Endothelial cell of umbilical vein (primary cell): Measurements from ENCODE around the gene SNRPA. TPM values are rescaled to one million over a fixed set of nuclear protein-coding genes. Genes with fewer than 3 reads are reported as not detected.

Experiments used
- BruUV-seq: library from RNA; stranded (reverse); fragments of 400-500 nt; replicated peaks from 2 replicates; lab custom pipeline; 2021; lab: Mats Ljungman, UMichigan
- CTCF ChIA-PET: fragments of 300-600, 350-600 bp; sonication (Branson Sonifier 250); formaldehyde crosslinking; loops from one replicate; lab custom pipeline; 2021; ENCODE audit warnings: antibody characterized with exemption, inconsistent platforms; lab: Charles Lee
- POLR2A ChIA-PET: fragments of 300-600, 350-600 bp; sonication (Branson Sonifier 250); formaldehyde crosslinking; loops from one replicate; lab custom pipeline; 2021; ENCODE audit warnings: antibody characterized with exemption, inconsistent platforms; lab: Charles Lee
- DNase-seq: peaks from one replicate; pipeline ENCODE4 v3.0.0-alpha.2; 2011; ENCODE audit warnings: low read depth, low spot score
- FAIRE-seq: peaks from 2 replicates; lab custom pipeline; 2011; peaks lifted over from hg19 to GRCh38; lab: Jason Lieb, UNC
- H2AFZ ChIP-seq: 2 replicates; pipeline ENCODE4 v1.6.0; 2012; ENCODE audit warnings: low read depth, low read length, control low read depth, inconsistent platforms
- H3K27ac ChIP-seq: 2 replicates; pipeline ENCODE4 v1.5.1; 2011; ENCODE audit warnings: low read depth, mild to moderate bottlenecking, control low read depth, low read length, moderate library complexity; ENCODE audit not compliant: insufficient read depth
- H3K27me3 ChIP-seq, 2 experiments: 2 replicates each; pipeline versions ENCODE4 v1.6.0 to v1.6.1; 2011; ENCODE audit warnings: low read length in 2 of 2, mixed read lengths in 1 of 2; ENCODE audit not compliant: control insufficient read depth in 2 of 2, insufficient read depth in 2 of 2
- H3K36me3 ChIP-seq, 2 experiments: 2 replicates in 1 of 2; 3 replicates in 1 of 2; pipeline ENCODE4 v1.5.1; 2011; ENCODE audit warnings: low read length in 2 of 2, mild to moderate bottlenecking in 1 of 2, moderate library complexity in 1 of 2; ENCODE audit not compliant: control insufficient read depth in 2 of 2, insufficient read depth in 2 of 2; ENCODE audit errors: extremely low read depth in 1 of 2
- H3K4me1 ChIP-seq: 3 replicates; pipeline ENCODE4 v1.5.1; 2011; ENCODE audit warnings: mild to moderate bottlenecking, low read length; ENCODE audit not compliant: control insufficient read depth, insufficient read depth; ENCODE audit errors: extremely low read depth
- H3K4me2 ChIP-seq: 2 replicates; pipeline ENCODE4 v1.6.1; 2011; ENCODE audit warnings: low read length, control low read depth, mixed read lengths; ENCODE audit not compliant: insufficient read depth
- H3K4me3 ChIP-seq, 3 experiments: fragments of 200-600 bp in 1 of 3; sonication (generic), shearing (Covaris generic) in 1 of 3; replicated peaks in 1 of 3; 2 replicates each; pipeline ENCODE4 v1.5.1; 2011 to 2016; ENCODE audit warnings: control low read depth in 3 of 3, low read length in 3 of 3, mild to moderate bottlenecking in 2 of 3, inconsistent platforms in 1 of 3, low read depth in 1 of 3, moderate library complexity in 1 of 3; ENCODE audit not compliant: insufficient read depth in 1 of 3
- H3K79me2 ChIP-seq: 2 replicates; pipeline ENCODE4 v1.6.0; 2012; ENCODE audit warnings: low read length, inconsistent platforms; ENCODE audit not compliant: control insufficient read depth, insufficient read depth
- H3K9ac ChIP-seq: replicated peaks from 2 replicates; pipeline ENCODE3; 2011; ENCODE audit warnings: low read length, control low read depth; ENCODE audit not compliant: insufficient read depth; ENCODE audit errors: extremely low read depth
- H3K9me1 ChIP-seq: replicated peaks from 3 replicates; pipeline ENCODE4 v1.6.0; 2011; ENCODE audit warnings: mild to moderate bottlenecking, low read length; ENCODE audit not compliant: control insufficient read depth, insufficient read depth; ENCODE audit errors: extremely low read depth
- H3K9me3 ChIP-seq: replicated peaks from 2 replicates; pipeline ENCODE4 v1.5.1; 2012; ENCODE audit warnings: low read length, inconsistent platforms; ENCODE audit not compliant: control insufficient read depth, insufficient read depth
- H4K20me1 ChIP-seq: replicated peaks from 2 replicates; pipeline ENCODE3; 2011; ENCODE audit warnings: mild to moderate bottlenecking, low read length; ENCODE audit not compliant: control insufficient read depth, insufficient read depth; ENCODE audit errors: extremely low read depth
- EZH2 ChIP-seq: IDR thresholded peaks from 2 replicates; pipeline ENCODE4 v1.6.1; 2012; ENCODE audit warnings: borderline replicate concordance, low read depth, mild to moderate bottlenecking, moderate library complexity, low read length, inconsistent platforms; ENCODE audit not compliant: severe bottlenecking
- FOS ChIP-seq: IDR thresholded peaks from 2 replicates; pipeline ENCODE4 v1.6.1; 2011; ENCODE audit warnings: mild to moderate bottlenecking, low read length, moderate library complexity, borderline replicate concordance; ENCODE audit not compliant: insufficient read depth
- GATA2 ChIP-seq: IDR thresholded peaks from 2 replicates; pipeline ENCODE4 v1.7.0; 2011; ENCODE audit warnings: low read depth, mild to moderate bottlenecking, moderate library complexity, mixed read lengths, low read length; ENCODE audit not compliant: insufficient read length, insufficient read depth
- JUN ChIP-seq: IDR thresholded peaks from 2 replicates; pipeline ENCODE4 v1.6.1; 2011; ENCODE audit warnings: borderline replicate concordance, low read depth; ENCODE audit not compliant: insufficient read length, insufficient read depth
- MAX ChIP-seq: IDR thresholded peaks from 2 replicates; pipeline ENCODE4 v1.6.1; 2011; ENCODE audit not compliant: insufficient read depth, insufficient read length
- MYC ChIP-seq: IDR thresholded peaks from one replicate; pipeline ENCODE4 v1.6.1; 2011; ENCODE audit warnings: mild to moderate bottlenecking, low read depth, low read length
- POLR2A ChIP-seq: IDR thresholded peaks from 2 replicates; pipeline ENCODE4 v1.6.1; 2012; ENCODE audit warnings: low read depth, mild to moderate bottlenecking, control low read depth, low read length
- POLR2AphosphoS5 ChIP-seq: IDR thresholded peaks from 2 replicates; pipeline ENCODE4 v1.6.1; 2012; ENCODE audit warnings: low read depth, mild to moderate bottlenecking, control low read depth, low read length, moderate library complexity; ENCODE audit not compliant: insufficient read depth
- dilution Hi-C: fragments of 300-500 bp; cut with MboI; formaldehyde crosslinking; loops from one replicate; pipeline ENCODE4 v1.15.0; 2019; ENCODE audit warnings: low sequenced_read_pairs; ENCODE audit not compliant: extremely low pct_ligation_motif_present
- intact Hi-C: fragments of 100-400 bp; cut with micrococcal nuclease; formaldehyde crosslinking; loops from one replicate; pipeline ENCODE4 v1.10.0; 2022
- polyA plus RNA-seq, 4 experiments: library from polyadenylated mRNA; depleted of rRNA in 3 of 4; stranded (reverse) in 3 of 4; unstranded in 1 of 4; fragments of >200 nt; gene quantifications; 2 replicates each; pipeline versions ENCODE4 v1.2.1 to v1.2.3, GENCODE V29; 2011 to 2012; ENCODE audit warnings: missing spikeins in 1 of 4
- total RNA-seq: library from RNA; stranded (reverse); gene quantifications from 2 replicates; pipeline ENCODE4 v1.2.3, GENCODE V29; 2021
- TF ChIP-seq, protein P1 (sequence below), 2 donors: IDR thresholded peaks; 1 replicate in 1 of 2; 2 replicates in 1 of 2; pipeline ENCODE4 v1.5.1; 2011; ENCODE audit warnings: low read length in 2 of 2, mild to moderate bottlenecking in 2 of 2, moderate library complexity in 2 of 2, control low read depth in 1 of 2, inconsistent platforms in 1 of 2, low read depth in 1 of 2; ENCODE audit not compliant: insufficient read depth in 1 of 2; ENCODE audit errors: extremely low read depth in 1 of 2

SNRPA gene
- total and polyA plus RNA-seq, 2 donors (not counting 3 experiments of a cell fraction or from before 2014, with no cell fraction given): 84.6 to 131 TPM

GRCh38 chr19:40745402-40745780 lies 5.6 kb upstream of the SNRPA start:
- DNase-seq (peak; percentile 37), FAIRE-seq (peak; percentile 31)
- TF ChIP-seq, protein P1, sequence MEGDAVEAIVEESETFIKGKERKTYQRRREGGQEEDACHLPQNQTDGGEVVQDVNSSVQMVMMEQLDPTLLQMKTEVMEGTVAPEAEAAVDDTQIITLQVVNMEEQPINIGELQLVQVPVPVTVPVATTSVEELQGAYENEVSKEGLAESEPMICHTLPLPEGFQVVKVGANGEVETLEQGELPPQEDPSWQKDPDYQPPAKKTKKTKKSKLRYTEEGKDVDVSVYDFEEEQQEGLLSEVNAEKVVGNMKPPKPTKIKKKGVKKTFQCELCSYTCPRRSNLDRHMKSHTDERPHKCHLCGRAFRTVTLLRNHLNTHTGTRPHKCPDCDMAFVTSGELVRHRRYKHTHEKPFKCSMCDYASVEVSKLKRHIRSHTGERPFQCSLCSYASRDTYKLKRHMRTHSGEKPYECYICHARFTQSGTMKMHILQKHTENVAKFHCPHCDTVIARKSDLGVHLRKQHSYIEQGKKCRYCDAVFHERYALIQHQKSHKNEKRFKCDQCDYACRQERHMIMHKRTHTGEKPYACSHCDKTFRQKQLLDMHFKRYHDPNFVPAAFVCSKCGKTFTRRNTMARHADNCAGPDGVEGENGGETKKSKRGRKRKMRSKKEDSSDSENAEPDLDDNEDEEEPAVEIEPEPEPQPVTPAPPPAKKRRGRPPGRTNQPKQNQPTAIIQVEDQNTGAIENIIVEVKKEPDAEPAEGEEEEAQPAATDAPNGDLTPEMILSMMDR (IDR thresholded peaks at IDR 0.05; ENCODE audit: extremely low read depth in 1 of 2, insufficient read depth in 1 of 2, low read depth in 1 of 2, low read length in 2 of 2): no peak
- no peak for TF ChIP-seq POLR2AphosphoS5
- no peak for TF ChIP-seq MYC
- no peak for TF ChIP-seq EZH2
- no peak for TF ChIP-seq FOS
- TF ChIP-seq JUN: no peak
- no peak for TF ChIP-seq POLR2A
- TF ChIP-seq MAX: no peak
- no peak for TF ChIP-seq GATA2
- dilution Hi-C loops: no loop called here
- Histone ChIP-seq H3K27ac (no peak overlapping the region), H2AFZ (peak overlapping the region; percentile 5), H3K4me3 (no peak overlapping the region), H3K79me2 (no peaks in the 10 kb centered on the region), H3K9me1 (no peaks in the 10 kb centered on the region), H4K20me1 (no peaks in the 10 kb centered on the region), H3K27me3 (no peaks in the 10 kb centered on the region), H3K36me3 (no peaks in the 10 kb centered on the region), H3K4me1 (peaks cover 17% of the 10 kb centered on the region), H3K4me2 (no peak overlapping the region), H3K9me3 (no peaks in the 10 kb centered on the region), H3K9ac (no peak overlapping the region)
- CTCF ChIA-PET: interaction anchor here (0.7 to 2.7 kb wide), 6 partner anchors 12 to 74 kb away, joined by 3 to 7 read pairs (median 4); no protein-coding TSS in a partner anchor
- no TSS peak for BruUV-seq
- POLR2A ChIA-PET: no interaction called here
- intact Hi-C loops: no loop called here
